Measurements from ENCODE around the gene DNAJC27.

The DNAJC27 gene

DNA sequence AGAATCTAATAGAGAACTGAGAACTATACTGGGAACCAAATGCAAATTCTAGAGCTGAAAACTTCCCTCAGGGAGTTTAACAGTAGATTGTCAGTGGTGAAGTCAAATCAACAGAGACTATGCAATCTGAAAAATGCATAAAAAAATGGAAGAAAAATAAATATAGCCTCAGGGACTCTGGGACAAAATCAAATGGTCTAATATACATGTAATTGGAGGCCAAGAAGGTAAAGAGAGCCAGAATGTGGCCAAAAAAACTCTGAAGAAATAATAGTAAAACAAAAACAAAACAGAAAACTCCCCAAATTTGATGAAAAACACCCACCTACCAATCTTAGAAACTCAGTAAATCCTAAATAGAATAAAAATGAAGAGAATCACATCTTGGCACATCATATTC lies 16.5 kb downstream of the DNAJC27 start:
- FAIRE-seq = no peak
- TF ChIP-seq POLR2A (IDR thresholded peaks at IDR 0.05; ENCODE audit: low read depth, low read length) = no peak
- TF ChIP-seq PAX5 (IDR thresholded peaks at IDR 0.05; ENCODE audit: insufficient read depth, low read length, severe bottlenecking) = no peak
- no peak for TF ChIP-seq TAF1 (IDR thresholded peaks at IDR 0.05; ENCODE audit: low read depth, low read length)
- no peak for TF ChIP-seq SPI1 (IDR thresholded peaks at IDR 0.05; ENCODE audit: low read depth, low read length)
- TF ChIP-seq POU2F2 (IDR thresholded peaks at IDR 0.05; ENCODE audit: low read depth, low read length) = no peak
- TF ChIP-seq POLR2AphosphoS5 (IDR thresholded peaks at IDR 0.05; ENCODE audit: low read depth, low read length) = no peak
- DNase-seq (ENCODE audit: insufficient read length, low spot score) = no peak

DNA sequence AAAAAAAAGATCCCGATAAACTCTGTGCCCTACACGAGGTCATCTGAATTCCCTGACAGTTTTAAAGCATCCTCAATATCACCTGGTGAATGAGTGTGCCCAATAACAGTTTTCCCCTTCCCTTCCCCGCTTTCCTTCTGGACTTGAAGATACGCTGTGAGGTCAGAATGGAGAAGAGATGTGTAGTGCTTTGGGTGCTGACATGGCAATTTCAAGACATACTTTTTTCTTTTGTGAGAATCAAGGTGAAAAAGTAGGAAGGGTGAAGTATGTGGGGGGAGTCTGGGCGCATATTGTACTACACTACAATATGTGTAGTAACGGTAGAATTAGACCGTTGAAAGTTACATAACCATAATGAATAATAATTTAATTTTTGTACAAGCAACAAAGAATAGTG lies 21.7 kb downstream of the DNAJC27 start:
- no peak for FAIRE-seq
- DNase-seq (ENCODE audit: insufficient read length, low spot score) = no peak
- TF ChIP-seq TAF1 (IDR thresholded peaks at IDR 0.05; ENCODE audit: low read depth, low read length) (no peak), SPI1 (IDR thresholded peaks at IDR 0.05; ENCODE audit: low read depth, low read length) (no peak), POU2F2 (IDR thresholded peaks at IDR 0.05; ENCODE audit: low read depth, low read length) (no peak), POLR2AphosphoS5 (IDR thresholded peaks at IDR 0.05; ENCODE audit: low read depth, low read length) (no peak), POLR2A (IDR thresholded peaks at IDR 0.05; ENCODE audit: low read depth, low read length) (no peak), PAX5 (IDR thresholded peaks at IDR 0.05; ENCODE audit: insufficient read depth, low read length, severe bottlenecking) (no peak)

DNA sequence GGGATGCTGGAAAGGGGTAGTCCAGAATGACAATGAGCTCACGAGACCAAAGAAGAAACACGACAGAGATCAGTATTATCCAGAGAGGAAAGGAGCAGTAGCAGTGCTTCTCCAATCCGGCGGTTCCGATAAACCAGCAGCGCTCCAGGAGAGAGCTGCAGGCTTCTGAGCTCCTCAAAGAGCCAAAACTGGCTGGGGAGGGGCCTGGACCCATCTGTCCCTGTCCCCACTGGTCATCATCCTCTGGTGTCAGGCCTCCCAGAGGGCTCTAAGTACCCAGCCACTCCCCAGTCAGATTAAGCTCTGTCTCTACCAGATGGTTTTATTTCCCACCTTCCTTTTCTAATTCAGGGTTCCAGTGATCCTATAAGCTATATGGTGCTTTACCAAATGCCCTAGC lies 23.2 kb downstream of the DNAJC27 start:
- TF ChIP-seq PAX5 (IDR thresholded peaks at IDR 0.05; ENCODE audit: insufficient read depth, low read length, severe bottlenecking) (no peak), POLR2A (IDR thresholded peaks at IDR 0.05; ENCODE audit: low read depth, low read length) (no peak), SPI1 (IDR thresholded peaks at IDR 0.05; ENCODE audit: low read depth, low read length) (no peak), POU2F2 (IDR thresholded peaks at IDR 0.05; ENCODE audit: low read depth, low read length) (no peak), POLR2AphosphoS5 (IDR thresholded peaks at IDR 0.05; ENCODE audit: low read depth, low read length) (no peak), TAF1 (IDR thresholded peaks at IDR 0.05; ENCODE audit: low read depth, low read length) (no peak)
- no peak for FAIRE-seq
- no peak for DNase-seq (ENCODE audit: insufficient read length, low spot score)

DNA sequence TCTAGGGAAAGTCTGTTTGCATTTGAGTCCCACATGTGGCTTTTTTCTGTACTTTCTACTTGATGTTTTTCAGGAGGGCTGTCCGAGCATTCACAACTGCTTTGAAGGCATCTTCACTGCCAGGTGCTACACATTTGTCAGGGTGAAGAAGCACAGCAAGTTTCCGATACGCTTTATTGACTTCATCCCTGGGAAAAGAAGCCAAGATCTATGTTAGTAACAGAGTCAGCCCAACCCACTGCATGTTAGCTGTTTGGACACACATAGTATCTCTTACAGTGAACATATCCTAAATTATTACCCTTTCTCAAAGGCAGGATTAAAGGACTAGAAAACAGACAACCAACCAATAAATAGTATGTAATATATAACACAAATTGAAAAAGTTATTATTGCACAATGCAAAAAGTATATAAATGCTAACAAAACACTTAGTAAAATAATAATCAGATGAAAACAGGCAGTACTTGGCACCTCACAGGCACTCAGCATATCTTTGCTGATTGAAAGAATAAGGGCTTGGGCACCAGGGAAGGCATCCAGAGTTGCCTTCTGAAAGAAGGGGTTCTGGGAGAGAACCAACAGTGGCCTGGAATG lies 24.1 kb downstream of the DNAJC27 start:
- no peak for FAIRE-seq
- TF ChIP-seq SPI1 (IDR thresholded peaks at IDR 0.05; ENCODE audit: low read depth, low read length) (no peak), TAF1 (IDR thresholded peaks at IDR 0.05; ENCODE audit: low read depth, low read length) (no peak), POLR2A (IDR thresholded peaks at IDR 0.05; ENCODE audit: low read depth, low read length) (no peak), POU2F2 (IDR thresholded peaks at IDR 0.05; ENCODE audit: low read depth, low read length) (no peak), POLR2AphosphoS5 (IDR thresholded peaks at IDR 0.05; ENCODE audit: low read depth, low read length) (no peak), PAX5 (IDR thresholded peaks at IDR 0.05; ENCODE audit: insufficient read depth, low read length, severe bottlenecking) (no peak)
- DNase-seq (ENCODE audit: insufficient read length, low spot score) = no peak

DNA sequence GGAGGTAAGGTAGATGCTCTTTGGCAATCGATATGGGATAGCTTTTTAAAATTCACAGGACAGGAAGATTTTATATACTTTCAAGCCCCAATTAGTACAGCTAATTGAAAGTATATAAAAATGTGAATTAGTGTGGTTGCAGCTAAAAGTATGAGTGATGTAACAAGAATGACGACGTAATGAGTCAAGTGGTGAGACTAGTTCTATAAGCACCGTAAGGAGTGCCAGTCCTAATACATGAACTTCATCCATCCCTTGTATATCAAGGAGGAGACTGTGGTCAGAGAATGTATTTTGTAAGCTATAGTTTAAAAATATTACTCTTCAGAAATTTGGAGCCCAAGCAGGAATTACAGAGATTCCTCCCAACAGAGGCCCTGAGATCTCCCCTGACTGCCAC lies 25.8 kb downstream of the DNAJC27 start:
- DNase-seq (ENCODE audit: insufficient read length, low spot score) (no peak), FAIRE-seq (no peak)
- TF ChIP-seq TAF1 (IDR thresholded peaks at IDR 0.05; ENCODE audit: low read depth, low read length) = no peak
- TF ChIP-seq SPI1 (IDR thresholded peaks at IDR 0.05; ENCODE audit: low read depth, low read length) = no peak
- no peak for TF ChIP-seq PAX5 (IDR thresholded peaks at IDR 0.05; ENCODE audit: insufficient read depth, low read length, severe bottlenecking)
- TF ChIP-seq POLR2AphosphoS5 (IDR thresholded peaks at IDR 0.05; ENCODE audit: low read depth, low read length) = no peak
- TF ChIP-seq POU2F2 (IDR thresholded peaks at IDR 0.05; ENCODE audit: low read depth, low read length) = no peak
- TF ChIP-seq POLR2A (IDR thresholded peaks at IDR 0.05; ENCODE audit: low read depth, low read length) = no peak

DNA sequence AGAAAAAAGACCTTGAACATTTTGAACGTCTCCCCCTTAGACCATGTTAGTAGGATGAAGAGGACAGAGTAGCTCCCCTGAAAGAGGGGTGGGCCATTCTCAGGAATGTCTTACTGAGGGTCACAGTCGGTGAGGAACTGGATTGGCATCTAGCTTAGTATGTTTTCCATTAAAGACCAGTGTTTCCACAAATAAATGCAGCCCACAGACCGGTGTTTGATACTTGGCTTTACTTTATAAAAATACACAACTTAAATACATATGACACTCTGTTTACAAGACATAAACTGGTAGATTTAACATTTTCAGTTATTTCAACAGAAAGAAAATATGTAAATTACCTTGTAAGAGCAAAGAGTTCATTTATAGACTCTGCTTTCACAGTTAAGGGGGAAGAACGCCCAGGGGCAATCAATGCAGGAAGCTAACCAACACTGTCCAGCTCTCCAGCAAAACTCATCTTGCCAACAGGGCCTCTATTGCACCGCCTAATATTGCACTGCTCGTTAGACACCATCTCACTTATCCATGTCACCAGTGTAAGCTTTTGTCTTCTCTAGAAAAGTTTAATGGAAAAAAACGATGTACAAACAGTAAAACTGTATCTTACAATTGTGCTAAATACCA lies 28.2 kb downstream of the DNAJC27 start:
- FAIRE-seq = no peak

DNA sequence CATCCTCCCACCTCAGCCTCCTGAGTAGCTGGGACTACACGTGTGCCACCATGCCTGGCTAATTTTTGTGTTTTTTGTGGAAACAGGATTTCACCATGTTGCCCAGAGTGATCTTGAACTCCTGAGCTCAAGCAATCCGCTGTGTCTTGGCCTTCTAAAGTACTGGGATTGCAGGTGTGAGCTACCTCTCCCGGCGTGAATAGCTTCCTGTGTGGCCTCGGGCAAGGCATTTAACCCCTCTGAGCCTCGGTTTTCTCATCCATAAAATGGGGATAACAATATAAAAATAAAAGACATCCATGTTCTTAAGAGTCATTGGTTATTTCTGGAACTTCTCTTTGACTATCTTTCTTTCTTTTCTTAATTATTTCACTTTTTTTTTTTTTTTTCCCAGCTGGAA lies 32.4 kb downstream of the DNAJC27 start:
- DNase-seq (ENCODE audit: insufficient read length, low spot score) (no peak), FAIRE-seq (no peak)
- TF ChIP-seq POLR2A (IDR thresholded peaks at IDR 0.05; ENCODE audit: low read depth, low read length) = no peak
- no peak for TF ChIP-seq PAX5 (IDR thresholded peaks at IDR 0.05; ENCODE audit: insufficient read depth, low read length, severe bottlenecking)
- no peak for TF ChIP-seq POU2F2 (IDR thresholded peaks at IDR 0.05; ENCODE audit: low read depth, low read length)
- no peak for TF ChIP-seq TAF1 (IDR thresholded peaks at IDR 0.05; ENCODE audit: low read depth, low read length)
- TF ChIP-seq POLR2AphosphoS5 (IDR thresholded peaks at IDR 0.05; ENCODE audit: low read depth, low read length) = no peak
- no peak for TF ChIP-seq SPI1 (IDR thresholded peaks at IDR 0.05; ENCODE audit: low read depth, low read length)

More for the DNA sequence above, 28.2 kb downstream of the DNAJC27 start:
- TF ChIP-seq SPI1 (IDR thresholded peaks at IDR 0.05; ENCODE audit: low read depth, low read length) = no peak
- no peak for TF ChIP-seq POLR2AphosphoS5 (IDR thresholded peaks at IDR 0.05; ENCODE audit: low read depth, low read length)
- TF ChIP-seq POLR2A (IDR thresholded peaks at IDR 0.05; ENCODE audit: low read depth, low read length) = no peak
- no peak for TF ChIP-seq TAF1 (IDR thresholded peaks at IDR 0.05; ENCODE audit: low read depth, low read length)
- no peak for TF ChIP-seq POU2F2 (IDR thresholded peaks at IDR 0.05; ENCODE audit: low read depth, low read length)
- no peak for TF ChIP-seq PAX5 (IDR thresholded peaks at IDR 0.05; ENCODE audit: insufficient read depth, low read length, severe bottlenecking)
- no peak for DNase-seq (ENCODE audit: insufficient read length, low spot score)

DNA sequence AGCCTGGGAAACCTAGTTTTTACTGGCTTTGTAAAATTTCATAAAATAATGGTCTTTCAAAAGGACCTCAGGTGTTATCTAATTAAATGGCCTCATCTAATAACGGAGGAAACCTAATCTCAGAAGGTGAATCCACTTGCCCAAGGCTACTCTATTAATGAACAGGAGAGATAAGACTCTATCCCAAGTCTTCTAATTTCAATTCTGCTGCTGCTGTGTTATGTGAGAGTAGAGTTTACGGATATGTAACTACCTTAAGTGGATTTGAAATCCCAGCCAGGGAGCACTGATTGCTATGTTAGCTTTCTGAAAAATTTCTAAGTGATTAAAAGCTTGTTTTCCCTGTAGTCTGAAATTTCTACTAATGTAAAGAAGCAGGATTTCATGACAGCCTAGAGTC lies 34.5 kb downstream of the DNAJC27 start:
- no peak for FAIRE-seq
- TF ChIP-seq TAF1 (IDR thresholded peaks at IDR 0.05; ENCODE audit: low read depth, low read length) (no peak), PAX5 (IDR thresholded peaks at IDR 0.05; ENCODE audit: insufficient read depth, low read length, severe bottlenecking) (no peak), POU2F2 (IDR thresholded peaks at IDR 0.05; ENCODE audit: low read depth, low read length) (no peak), POLR2A (IDR thresholded peaks at IDR 0.05; ENCODE audit: low read depth, low read length) (no peak), SPI1 (IDR thresholded peaks at IDR 0.05; ENCODE audit: low read depth, low read length) (no peak), POLR2AphosphoS5 (IDR thresholded peaks at IDR 0.05; ENCODE audit: low read depth, low read length) (no peak)
- DNase-seq (ENCODE audit: insufficient read length, low spot score) = no peak

DNA sequence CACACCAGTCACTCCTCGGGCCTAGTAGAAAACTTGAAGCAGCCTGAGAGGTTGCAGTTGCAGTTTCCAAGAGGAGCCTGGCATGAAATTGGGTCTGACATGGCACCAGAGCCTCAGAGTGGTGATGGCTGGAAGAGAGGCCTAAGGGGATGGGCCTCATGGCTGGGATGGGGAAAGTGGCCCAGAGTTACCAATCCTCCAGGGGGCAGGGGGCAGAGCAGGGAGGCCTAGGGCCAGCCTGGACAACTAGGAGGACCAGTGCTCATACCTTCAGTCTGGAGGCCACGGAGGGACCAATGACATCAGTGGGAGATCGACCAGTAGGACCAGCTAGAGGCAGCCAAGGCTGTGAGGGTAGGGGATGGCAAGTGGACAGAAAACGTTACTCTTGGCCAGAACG lies 36.6 kb downstream of the DNAJC27 start:
- DNase-seq (ENCODE audit: insufficient read length, low spot score) (no peak), FAIRE-seq (no peak)
- no peak for TF ChIP-seq SPI1 (IDR thresholded peaks at IDR 0.05; ENCODE audit: low read depth, low read length)

DNA sequence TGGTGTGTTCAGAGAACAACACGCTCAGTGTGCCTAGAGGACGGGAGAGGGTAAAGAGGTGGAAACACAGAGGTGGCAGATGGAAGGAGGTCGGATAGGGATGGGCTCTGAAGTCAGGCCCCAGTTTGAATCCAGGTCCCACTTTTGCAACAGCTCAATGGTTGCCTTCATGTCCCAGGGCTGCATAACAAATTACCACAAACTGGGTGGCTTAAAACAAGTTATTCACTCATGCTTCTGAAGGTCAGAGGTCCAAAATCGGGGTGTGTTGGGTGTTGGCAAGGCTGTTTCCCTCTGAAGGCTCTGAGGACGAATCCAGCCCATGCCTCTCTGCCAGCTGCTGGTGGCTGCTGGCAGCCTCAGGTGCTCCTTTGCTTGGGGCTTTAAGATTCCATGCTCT lies 39.0 kb downstream of the DNAJC27 start:
- FAIRE-seq = no peak
- TF ChIP-seq POU2F2 (IDR thresholded peaks at IDR 0.05; ENCODE audit: low read depth, low read length) (no peak), TAF1 (IDR thresholded peaks at IDR 0.05; ENCODE audit: low read depth, low read length) (no peak), SPI1 (IDR thresholded peaks at IDR 0.05; ENCODE audit: low read depth, low read length) (no peak), POLR2A (IDR thresholded peaks at IDR 0.05; ENCODE audit: low read depth, low read length) (no peak), POLR2AphosphoS5 (IDR thresholded peaks at IDR 0.05; ENCODE audit: low read depth, low read length) (no peak), PAX5 (IDR thresholded peaks at IDR 0.05; ENCODE audit: insufficient read depth, low read length, severe bottlenecking) (no peak)
- no peak for DNase-seq (ENCODE audit: insufficient read length, low spot score)
